Anterior cingulate cortex (tissue), 58 donors: Measurements from ENCODE around the gene GPR146.
"Not testable (repeated sequence)": the region's sequence is repeated elsewhere in the genome, so short reads cannot be mapped to it uniquely, and the experiment has no call there.

Experiments
- DNase-seq, 58 donors: peaks; one replicate each; lab custom pipeline; 2025; lab: John Stamatoyannopoulos, UW

Gene GPR146

DNA sequence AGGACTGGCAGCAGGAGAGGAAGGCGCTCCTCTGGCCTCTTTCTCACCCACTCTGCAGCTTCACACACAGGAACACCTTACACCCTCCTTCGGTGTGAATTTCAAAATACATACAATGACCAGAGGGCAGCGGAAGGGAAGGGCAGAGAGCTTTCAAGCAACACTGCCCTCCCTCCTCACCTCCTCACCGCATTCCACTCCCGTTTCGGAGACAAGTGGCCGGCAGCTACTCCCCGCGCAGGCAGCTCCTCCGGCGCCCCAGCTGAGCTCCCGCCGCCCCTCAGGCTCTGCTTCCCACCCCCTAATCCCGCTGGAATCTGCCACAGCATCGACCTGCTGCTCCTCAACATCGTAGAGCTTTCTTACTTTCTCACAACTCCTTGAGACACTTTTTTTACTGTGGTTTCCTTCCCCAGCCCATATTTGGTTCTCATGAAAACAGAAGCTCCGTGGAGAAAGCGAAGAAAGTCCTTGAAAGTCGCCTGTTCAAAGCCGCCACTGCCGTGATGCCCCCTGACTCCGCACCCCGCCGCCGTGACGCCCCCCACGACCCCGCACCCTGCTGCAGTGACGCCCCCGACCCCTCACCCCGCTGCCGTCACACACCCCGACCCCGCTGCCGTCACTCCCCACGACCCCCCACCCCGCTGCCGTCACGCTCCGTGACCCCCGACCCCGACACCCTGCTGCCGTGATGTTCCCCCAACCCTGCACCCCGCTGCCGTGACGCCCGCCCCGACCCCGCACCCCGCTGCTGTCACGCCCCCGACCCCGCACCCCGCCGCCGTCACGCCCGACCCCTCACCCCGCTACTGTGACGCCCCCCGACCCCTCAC, 29.0 kb downstream of the GPR146 start:
- DNase-seq = no peak

DNA sequence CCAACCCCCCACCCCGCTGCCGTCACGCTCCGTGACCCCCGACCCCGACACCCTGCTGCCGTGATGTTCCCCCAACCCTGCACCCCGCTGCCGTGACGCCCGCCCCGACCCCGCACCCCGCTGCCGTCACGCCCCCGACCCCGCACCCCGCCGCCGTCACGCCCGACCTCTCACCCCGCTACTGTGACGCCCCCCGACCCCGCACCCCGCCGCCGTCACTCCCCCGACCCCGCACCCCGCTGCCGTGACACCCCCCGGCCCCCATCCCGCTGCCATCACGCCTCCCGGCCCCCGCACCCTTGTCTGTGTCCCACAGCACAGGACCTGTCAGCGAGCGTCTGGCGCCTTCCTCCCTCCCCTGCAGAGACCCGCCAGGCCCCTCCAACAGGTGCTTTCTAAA, 29.7 kb downstream of the GPR146 start:
- not testable (repeated sequence) for DNase-seq

DNA sequence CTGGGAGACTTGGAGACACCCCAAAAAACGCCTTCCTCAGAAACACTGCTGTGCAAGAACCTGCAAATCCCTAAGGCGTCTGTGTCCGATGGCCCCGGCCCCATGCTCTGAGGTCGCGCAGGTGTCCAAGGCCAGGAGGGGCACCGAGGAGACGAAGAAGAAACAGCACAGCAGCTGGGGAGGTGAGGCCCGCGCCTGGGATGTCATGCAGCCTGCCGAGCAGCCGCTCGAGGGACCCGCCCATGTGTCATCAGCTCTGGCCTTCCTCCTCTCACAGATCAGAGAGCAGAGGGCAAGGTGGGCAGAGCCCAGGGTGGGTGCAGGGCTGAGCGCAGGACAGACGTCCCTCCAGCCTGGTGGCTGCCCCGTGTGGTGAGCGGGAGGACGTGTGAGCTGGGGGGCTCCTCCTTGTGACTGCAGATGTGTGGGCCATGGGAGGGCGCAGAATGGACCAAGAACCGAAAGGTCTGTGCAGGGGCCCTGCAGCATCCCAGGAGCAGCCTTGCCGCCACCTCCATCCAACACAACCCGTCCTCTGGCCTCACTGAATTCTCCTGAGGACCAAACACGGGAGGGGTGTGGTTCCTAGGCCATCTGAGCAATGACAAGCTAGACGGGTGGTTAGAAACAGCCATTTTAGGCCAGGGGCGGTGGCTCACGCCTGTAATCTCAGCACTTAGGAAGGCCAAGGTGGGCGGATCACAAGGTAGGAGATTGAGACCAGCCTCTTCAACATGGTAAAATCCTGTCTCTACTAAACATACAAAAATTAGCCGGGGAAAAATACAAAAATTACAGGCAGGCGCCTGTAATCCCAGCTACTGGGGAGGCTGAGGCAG, 30.5 kb downstream of the GPR146 start:
- no peak for DNase-seq

DNA sequence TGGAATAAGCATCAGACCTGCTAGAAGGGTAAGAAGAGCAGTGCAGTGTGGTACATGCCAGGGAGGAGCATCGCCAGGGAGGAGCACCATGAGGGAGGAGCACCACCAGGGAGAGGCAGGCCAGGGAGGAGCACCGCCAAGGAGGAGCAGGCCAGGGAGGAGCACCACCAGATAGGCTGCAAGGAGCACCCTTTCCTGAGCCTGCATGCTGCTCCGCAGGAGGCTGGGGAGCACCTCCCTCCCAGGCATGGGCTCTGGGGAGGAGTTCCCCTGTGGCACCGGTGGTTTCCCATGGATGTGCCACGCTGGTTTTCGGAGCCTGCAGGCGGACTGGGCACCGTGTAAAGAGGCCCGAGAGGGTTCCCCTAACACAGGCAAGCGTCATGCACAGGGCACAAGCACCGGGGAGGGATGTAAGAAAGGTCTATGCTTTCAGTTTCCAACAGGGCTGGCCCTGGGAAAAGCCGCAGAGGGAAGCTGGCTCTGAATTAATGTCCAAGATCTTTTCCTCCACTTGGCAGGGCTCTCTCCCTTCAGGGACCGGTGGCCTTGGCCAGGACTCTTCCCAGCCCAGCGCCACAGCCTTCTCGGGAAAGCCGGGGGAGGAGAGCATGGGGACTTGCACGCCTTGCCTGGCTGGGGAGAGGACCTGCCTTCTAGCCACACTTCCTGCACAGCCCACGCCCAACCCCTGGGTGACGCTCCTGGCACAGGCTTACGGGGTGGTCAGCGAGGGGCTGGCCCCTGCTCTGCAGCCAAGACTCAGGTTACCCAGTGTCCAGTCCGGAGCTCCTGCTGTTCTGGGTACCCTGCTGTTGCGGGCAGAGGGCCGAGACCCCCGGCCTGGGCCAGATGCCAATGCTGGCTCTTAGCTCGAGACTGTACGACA, 32.1 kb downstream of the GPR146 start:
- DNase-seq = peak in 30 of 58 donors; percentile 19 to 69 (median 44)

DNA sequence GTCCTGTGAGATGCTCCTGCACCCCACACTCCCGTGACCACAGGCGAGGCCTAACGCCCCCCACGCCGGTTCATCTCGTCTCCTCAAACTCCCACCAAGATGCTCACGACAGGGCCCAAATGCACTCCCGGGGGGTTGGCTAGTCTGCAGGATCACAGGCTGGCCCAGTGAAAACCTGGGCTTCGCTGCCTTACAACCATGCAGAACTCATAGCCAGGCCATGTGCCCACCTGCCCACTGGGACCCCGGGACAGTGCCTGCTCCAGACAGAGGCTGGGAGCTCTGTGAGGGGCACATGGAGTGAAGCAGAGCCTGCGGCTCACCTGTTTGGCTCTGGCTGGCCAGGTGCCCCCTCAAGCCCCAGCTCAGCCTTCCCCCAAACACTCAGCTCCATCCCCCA, 34.2 kb downstream of the GPR146 start:
- no peak for DNase-seq

DNA sequence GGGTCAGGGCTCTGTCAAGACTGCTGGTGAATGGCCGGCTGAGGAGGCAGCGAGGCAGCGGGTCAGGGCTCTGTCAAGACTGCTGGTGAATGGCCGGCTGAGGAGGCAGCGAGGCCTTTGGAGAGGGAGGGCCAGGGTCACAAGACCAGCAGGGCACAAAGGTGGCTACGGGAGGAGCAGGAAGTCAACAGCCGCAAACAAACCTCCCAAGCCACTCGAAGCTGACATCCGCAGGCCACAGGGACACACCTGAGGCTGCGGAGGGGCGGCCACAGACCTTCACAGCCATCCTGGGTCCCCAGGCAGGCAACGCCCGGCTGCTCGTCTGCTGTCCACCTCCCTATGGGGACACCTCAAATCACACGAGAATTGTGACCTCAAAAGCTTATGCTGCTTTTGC, 34.6 kb downstream of the GPR146 start:
- no peak for DNase-seq

DNA sequence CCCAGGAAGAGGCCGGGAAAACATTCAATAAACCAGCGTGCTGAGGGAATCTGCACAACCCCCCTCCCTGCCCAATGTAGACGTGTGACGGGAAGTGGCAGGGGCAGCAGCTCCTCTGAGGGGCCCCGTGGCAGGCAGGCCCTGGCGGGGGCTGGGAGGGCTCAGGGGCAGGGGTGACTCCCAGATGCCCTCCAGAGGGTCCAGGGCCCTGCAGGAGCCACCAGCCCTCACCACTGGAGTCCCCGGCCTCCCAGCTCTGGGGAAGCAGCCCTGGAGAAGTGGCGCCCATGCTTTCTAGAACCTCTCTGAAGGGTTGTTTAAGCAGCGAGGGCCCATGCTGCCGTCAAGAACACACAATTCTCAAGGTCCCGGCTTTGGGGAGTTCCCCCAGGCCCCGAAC, 35.2 kb downstream of the GPR146 start:
- no peak for DNase-seq

DNA sequence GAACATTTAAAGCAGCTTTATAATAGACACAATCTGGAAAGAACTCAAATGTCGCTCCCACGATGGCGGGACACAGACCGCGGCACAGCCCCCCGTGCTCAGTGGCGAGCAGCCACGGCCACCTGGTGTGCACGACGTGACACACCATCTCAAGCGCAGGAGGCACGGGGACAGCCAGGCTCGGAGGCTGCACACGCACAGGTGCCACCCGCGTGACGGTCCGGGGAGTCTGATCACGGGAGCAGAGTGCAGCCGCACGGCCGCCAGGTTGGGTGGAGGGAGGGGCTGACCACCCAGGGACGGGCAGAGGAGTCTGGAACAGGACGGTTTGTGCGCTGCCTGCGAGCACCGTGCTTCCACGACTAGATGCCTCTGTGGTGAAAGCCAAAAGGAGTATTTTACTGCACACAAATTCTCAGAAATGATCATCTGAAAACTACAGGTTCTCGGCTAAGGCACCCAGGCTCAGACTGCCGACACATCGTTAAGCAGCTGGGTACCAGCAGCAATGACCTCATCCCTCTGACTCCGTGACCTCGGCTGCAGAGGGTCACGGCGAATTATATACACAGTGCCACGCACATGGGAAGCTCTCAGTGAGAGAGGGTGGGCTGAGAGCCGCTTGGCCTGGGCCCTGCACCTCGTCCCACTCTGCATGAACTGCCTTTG, 36.0 kb downstream of the GPR146 start:
- DNase-seq = no peak

DNA sequence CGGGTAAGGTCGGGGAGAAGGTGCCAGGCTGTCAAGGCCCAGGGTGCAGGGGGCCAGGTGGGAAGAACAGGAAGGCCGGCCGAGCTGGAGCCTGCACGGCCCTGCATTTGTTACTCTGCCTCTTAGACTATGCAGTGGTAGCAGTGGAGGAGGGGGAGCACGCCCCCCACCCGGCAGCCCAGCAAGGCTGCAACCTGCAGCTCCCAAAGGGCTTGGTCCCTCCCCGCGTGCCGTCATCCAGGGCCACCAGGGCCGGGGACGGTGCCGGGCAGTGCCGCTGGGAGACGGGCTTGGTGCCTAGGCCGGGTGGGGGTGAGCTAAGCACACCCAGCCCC, 36.5 kb downstream of the GPR146 start:
- DNase-seq = no peak

DNA sequence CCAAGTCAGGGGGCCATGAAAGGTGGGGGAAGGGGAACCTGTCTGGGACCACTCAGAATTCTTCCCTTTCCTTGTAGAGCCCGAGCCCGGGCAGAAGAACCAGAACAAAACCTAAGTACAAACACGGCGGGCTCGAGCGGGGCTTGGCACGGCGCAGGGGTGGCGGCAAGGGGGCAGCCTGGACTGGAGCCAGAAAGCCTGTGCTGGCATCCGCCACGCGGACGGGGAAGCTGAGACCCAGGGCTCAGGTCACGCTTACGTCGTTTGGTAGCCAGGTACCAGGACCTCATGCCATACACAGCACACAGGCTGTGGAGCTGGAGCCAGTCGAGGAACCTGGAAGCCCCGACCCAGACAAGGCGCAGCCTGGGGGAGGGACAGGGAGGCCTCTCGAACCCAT, 37.0 kb downstream of the GPR146 start:
- no peak for DNase-seq

DNA sequence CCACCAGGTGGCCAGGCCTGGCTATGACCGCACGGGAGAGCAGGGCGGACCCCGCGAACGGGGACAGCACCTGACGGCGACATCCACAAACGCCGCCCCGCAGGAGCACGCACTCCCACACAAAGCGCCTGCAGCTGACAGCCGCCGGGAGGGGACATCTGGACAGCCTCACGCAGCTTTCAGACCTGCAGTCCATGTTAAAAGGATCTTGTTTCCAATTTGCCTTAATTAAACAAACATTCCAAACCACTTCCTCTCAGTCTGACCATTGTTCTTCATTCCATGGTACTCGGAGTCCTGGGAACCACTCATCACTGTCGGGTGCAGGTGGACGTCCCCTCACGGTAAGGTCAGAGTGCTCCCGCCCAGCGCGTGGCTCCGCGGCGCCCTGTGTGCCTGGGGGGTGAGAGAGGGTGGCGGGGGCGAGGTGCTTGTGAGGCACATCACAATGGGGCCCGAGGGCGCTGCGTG, 37.6 kb downstream of the GPR146 start:
- DNase-seq = no peak

DNA sequence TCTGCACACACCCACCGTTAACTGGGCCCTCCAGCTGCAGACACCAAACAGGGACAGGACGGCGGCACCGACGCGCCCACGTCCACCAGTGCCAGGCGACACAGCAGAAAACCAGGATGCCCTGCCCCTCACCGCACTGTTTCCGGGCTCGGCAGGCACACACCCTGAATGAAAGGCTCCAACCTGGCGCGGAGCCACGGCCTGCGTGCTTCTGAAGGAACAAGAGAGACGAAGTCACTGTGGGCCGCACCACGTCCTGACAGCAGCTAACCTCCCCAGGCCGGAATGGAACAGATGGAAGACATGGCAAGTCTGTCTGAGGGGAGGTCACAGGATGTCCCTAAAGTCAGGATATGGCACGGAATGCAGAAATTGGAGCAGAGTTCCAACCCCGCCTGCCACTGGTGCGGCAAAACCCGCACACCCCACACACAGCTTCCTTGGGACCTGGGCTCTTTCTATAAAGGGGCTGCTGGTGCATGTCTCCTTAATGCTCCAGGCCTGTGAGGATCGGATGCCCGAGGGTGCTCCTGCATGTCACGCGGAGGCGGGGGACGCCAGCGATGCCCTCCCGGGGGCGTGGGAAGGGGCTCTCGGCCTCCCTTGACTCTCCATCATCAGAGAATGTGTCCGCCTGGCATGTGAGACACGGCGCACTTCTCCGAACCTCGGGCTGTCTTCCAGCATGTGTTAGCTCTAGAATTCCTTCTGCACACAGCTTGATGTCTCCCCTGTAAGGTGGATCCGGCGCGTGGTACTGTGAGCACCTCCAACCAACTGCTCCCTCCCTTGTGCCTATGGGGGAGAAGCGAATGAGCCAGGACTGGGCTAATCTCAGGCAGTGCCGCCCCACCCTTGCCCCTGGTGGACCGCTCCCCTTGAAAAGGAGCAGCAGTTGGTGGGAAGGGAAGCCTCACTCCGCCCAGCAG, 39.6 kb downstream of the GPR146 start:
- peak in 6 of 58 donors; percentile 11 to 38 (median 21) for DNase-seq

DNA sequence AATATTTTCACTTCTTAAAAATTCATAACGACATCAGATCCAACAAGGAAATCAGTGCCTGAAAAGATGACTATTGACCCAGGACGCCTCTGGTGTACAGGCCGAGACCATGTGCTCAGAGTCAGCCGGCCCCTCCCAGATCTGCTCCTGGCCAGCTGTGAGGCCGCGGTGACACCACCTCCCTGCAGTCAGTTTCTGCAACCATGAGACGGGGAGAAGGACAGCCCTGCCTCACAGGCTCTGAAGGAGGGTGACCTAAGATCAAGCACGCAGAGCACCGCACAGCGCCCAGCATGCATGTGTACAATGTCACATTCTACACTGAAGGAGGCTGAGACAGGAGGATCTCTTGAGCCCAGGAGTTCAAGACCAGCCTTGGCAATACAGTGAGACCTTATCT, 40.9 kb downstream of the GPR146 start:
- no peak for DNase-seq

DNA sequence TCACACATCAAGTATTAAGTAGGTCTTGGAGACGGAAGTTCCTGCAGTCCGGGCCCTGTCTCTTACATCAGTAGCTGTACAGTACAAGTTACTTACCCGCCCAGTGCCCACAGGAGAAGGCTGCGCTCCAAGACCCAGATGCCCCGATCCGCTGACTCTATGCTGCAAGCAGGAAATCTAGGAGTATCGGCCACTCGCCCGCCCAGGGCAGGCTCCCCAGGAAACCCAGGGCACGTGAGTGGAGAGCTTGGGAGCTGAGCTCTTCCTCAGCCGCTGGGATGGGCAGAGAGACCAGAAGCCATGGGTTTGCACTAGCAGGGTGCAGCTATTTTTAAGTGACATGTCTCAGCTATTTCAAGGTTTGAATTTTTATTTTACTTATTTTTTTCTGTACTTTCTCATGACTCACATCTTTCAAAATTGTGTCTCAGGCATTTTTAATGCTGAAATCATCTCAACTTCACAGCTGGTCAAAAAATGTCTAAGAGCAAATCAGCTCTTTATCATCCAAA, 41.6 kb downstream of the GPR146 start:
- DNase-seq = peak in 4 of 58 donors; percentile 13 to 35 (median 16)

DNA sequence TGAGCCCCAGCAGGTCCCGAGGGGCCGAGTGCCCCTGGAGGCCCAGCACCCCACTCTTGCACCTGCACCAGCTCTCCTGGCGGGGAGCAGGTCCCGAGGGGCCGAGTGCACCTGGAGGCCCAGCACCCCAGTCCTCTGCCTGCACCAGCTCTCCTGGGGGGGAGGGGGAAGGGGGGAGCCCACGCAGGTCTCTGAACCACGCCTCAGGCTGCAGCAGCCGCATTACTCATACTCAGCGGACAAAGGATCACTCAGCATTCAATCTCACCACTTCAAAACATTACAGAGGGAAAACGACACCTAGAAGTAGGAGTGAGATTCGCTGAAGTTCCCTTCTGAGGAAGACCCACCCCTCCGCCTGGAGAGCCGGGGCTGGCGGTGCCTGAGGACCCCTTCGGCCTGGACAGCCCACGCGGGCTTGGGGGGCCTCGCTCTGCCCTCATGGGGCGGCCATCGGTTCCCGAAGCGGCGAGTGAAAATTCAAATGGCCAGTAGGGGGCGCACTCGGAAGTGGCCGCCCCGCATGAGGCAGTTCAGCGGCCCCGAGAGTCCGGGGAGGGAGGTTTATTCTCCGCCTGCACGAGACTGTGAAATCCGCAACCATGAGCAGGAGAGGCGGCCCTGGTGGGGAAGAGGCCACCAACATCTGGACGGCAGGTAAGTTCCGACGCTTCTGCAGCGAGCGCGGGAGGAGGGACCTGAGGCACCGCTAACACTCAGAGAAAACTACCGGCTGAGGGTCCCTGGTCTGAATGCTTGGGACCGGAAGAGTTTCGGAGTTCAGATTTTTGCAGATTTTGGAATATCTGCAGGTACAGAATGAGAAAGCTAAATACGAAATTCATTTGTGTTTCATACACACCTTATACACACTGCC, 42.5 kb downstream of the GPR146 start:
- peak in 34 of 58 donors; percentile 14 to 73 (median 38) for DNase-seq

DNA sequence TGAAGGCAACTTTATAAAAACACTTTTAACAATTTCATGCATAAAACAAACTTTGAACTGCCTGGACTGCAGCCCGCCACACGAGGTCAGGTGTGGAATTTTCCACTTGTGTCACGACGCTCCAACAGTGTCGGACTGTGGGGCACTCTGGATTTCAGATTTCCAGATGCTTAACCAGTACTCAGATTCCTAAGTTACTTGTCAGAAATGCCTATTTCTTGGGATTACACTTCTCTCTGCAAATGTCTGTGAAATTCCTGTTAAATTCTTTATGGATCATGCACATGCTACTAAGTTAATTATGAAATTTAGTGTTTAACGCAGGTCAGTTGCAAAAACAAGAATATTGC, 43.1 kb downstream of the GPR146 start:
- no peak for DNase-seq
